Kidney (tissue), 14 donors: ENCODE measurements around the gene CELF3. TPM values are rescaled to one million over a fixed set of nuclear protein-coding genes. Genes with fewer than 3 reads are reported as not detected.

Experiments
- DNase-seq, 5 donors: peaks; one replicate each; pipeline ENCODE4 v3.0.0-alpha.2; 2013 to 2020
- FAIRE-seq: peaks from 2 replicates; lab custom pipeline; 2012; peaks lifted over from hg19 to GRCh38; lab: Jason Lieb, UNC
- H3K27ac ChIP-seq, 2 donors: one replicate each; pipeline ENCODE4 v1.7.0; 2013; ENCODE audit warnings: low read depth in 2 of 2, low read length in 2 of 2, inconsistent platforms in 1 of 2
- H3K27me3 ChIP-seq: one replicate; pipeline ENCODE4 v1.7.1; 2013; ENCODE audit warnings: low read length, inconsistent platforms; ENCODE audit not compliant: control insufficient read depth, insufficient read depth
- H3K36me3 ChIP-seq, 3 donors: one replicate each; pipeline versions ENCODE4 v1.7.0 to v1.7.1; 2013; ENCODE audit warnings: low read length in 3 of 3, control low read depth in 1 of 3, inconsistent platforms in 1 of 3; ENCODE audit not compliant: insufficient read depth in 3 of 3, control insufficient read depth in 2 of 3
- H3K4me1 ChIP-seq, 3 donors: one replicate each; pipeline versions ENCODE4 v1.7.0 to v1.7.1; 2013; ENCODE audit warnings: low read length in 3 of 3, inconsistent platforms in 1 of 3, low read depth in 1 of 3; ENCODE audit not compliant: control insufficient read depth in 2 of 3, insufficient read depth in 2 of 3
- H3K4me3 ChIP-seq, 3 donors: one replicate each; pipeline versions ENCODE4 v1.7.0 to v1.8.1; 2013; ENCODE audit warnings: low read length in 3 of 3, control low read depth in 1 of 3, inconsistent platforms in 1 of 3
- H3K9ac ChIP-seq, 3 donors: one replicate each; pipeline versions ENCODE4 v1.7.0 to v1.7.1; 2013; ENCODE audit warnings: low read length in 3 of 3, control low read depth in 1 of 3, inconsistent platforms in 1 of 3
- H3K9me3 ChIP-seq, 3 donors: one replicate each; pipeline versions ENCODE4 v1.7.0 to v1.7.1; 2013; ENCODE audit warnings: low read length in 3 of 3, control low read depth in 1 of 3, inconsistent platforms in 1 of 3; ENCODE audit not compliant: control insufficient read depth in 2 of 3, insufficient read depth in 1 of 3
- CTCF ChIP-seq: IDR thresholded peaks from 3 replicates; pipeline ENCODE4 v1.5.1; 2012; ENCODE audit warnings: mild to moderate bottlenecking, moderate library complexity, borderline replicate concordance; ENCODE audit not compliant: insufficient read depth; ENCODE audit errors: extremely low read depth
- intact Hi-C: fragments of 100-400 bp; cut with DNase I; formaldehyde crosslinking; loops from one replicate; pipeline ENCODE4 v1.11.1; 2022
- polyA plus RNA-seq: library from polyadenylated mRNA; stranded (reverse); fragments of 350-450 nt; fragmentation: Illumina TruSeq; extraction: RNeasy Lipid Tissue Mini Kit (QIAGEN cat#74804); gene quantifications from one replicate; pipeline ENCODE4 v1.2.3, GENCODE V29; 2014; ENCODE audit warnings: low read depth, low replicate concordance; ENCODE audit not compliant: insufficient read depth
- total RNA-seq: library from RNA; stranded (reverse); fragmentation: NEBNext Ultra II Directional; extraction: Animal tissue kit (Norgen Biotek cat#: 25700); gene quantifications from one replicate; pipeline ENCODE4 v1.2.1, GENCODE V29; 2021
- donor health status: control.
- donor health status: control.
- donor health status: control.
- donor health status: control.
- donor health status: control.
- donor health status: DM: yes; HTN: yes; CAD: no.
- donor health status: Normal renal cell carcinoma (clear cell type).

Gene CELF3
- total and polyA plus RNA-seq, 2 donors from 2014 or later = 0.39 TPM; not detected in 1

- H3K27ac ChIP-seq = no peak overlapping the region
- no peak for FAIRE-seq
- no peaks in the 10 kb centered on the region for H3K27me3 ChIP-seq
- H3K4me1 ChIP-seq = no peaks in the 10 kb centered on the region
- no peak overlapping the region for H3K4me3 ChIP-seq
- no peaks in the 10 kb centered on the region for H3K9me3 ChIP-seq
- peaks cover 0 to 10% (median 0%) of the 10 kb centered on the region in 3 donors for H3K36me3 ChIP-seq
- no peak for DNase-seq
- no peak overlapping the region for H3K9ac ChIP-seq
- intact Hi-C loops = no loop called here
- TF ChIP-seq CTCF = no peak
Measured at GRCh38 chr1:151704246-151704645, 12.4 kb downstream of the CELF3 start.

- intact Hi-C loops = no loop called here
- TF ChIP-seq CTCF = no peak
- Histone ChIP-seq H3K36me3 (peaks cover 0 to 12% (median 0%) of the 10 kb centered on the region in 3 donors), H3K9ac (no peak overlapping the region), H3K4me1 (no peaks in the 10 kb centered on the region), H3K27me3 (no peaks in the 10 kb centered on the region), H3K4me3 (no peak overlapping the region), H3K27ac (no peak overlapping the region), H3K9me3 (no peaks in the 10 kb centered on the region)
- FAIRE-seq (no peak), DNase-seq (no peak)
Measured at GRCh38 chr1:151703813-151704212, 12.8 kb downstream of the CELF3 start.

- DNase-seq (no peak), FAIRE-seq (no peak)
- intact Hi-C loops = no loop called here
- H3K9me3 ChIP-seq = no peaks in the 10 kb centered on the region
- no peaks in the 10 kb centered on the region for H3K27me3 ChIP-seq
- H3K4me3 ChIP-seq = no peak overlapping the region
- H3K9ac ChIP-seq = no peak overlapping the region
- no peak for TF ChIP-seq CTCF
- H3K4me1 ChIP-seq = no peaks in the 10 kb centered on the region
- peaks cover 3 to 15% (median 5%) of the 10 kb centered on the region in 3 donors for H3K36me3 ChIP-seq
- H3K27ac ChIP-seq = no peak overlapping the region
Measured at GRCh38 chr1:151702936-151703335, 13.7 kb downstream of the CELF3 start.

- TF ChIP-seq CTCF = no peak
- H3K4me3 ChIP-seq = no peak overlapping the region
- no peak for DNase-seq
- H3K27me3 ChIP-seq = no peaks in the 10 kb centered on the region
- no peak for FAIRE-seq
- H3K27ac ChIP-seq = no peak overlapping the region
- intact Hi-C loops = no loop called here
- H3K9ac ChIP-seq = no peak overlapping the region
- H3K4me1 ChIP-seq = no peaks in the 10 kb centered on the region
- no peaks in the 10 kb centered on the region for H3K9me3 ChIP-seq
- peaks cover 3 to 18% (median 13%) of the 10 kb centered on the region in 3 donors for H3K36me3 ChIP-seq
Measured at GRCh38 chr1:151701515-151701914, 15.1 kb downstream of the CELF3 start.
